SJCRH30 (cell line): ENCODE results near the gene NDUFS6. TPM values are rescaled to one million over a fixed set of nuclear protein-coding genes. Genes with fewer than 3 reads are reported as not detected.

ENCODE experiments used
- DNase-seq, 2 experiments: peaks; one replicate each; pipeline ENCODE4 v3.0.0-alpha.2; 2015 to 2020
- H3K27ac ChIP-seq: fragments of 250-450 bp; sonication (Bioruptor Pico); 2 replicates; pipeline ENCODE4 v1.5.1; 2020; ENCODE audit warnings: mild to moderate bottlenecking, moderate library complexity
- H3K27me3 ChIP-seq: fragments of 250-450 bp; sonication (Bioruptor Pico); 2 replicates; pipeline ENCODE4 v1.5.1; 2020; ENCODE audit warnings: mild to moderate bottlenecking, moderate library complexity
- H3K36me3 ChIP-seq: fragments of 250-450 bp; sonication (Bioruptor Pico); 2 replicates; pipeline ENCODE4 v1.5.1; 2020; ENCODE audit warnings: mild to moderate bottlenecking, moderate library complexity
- H3K4me1 ChIP-seq: fragments of 250-450 bp; sonication (Bioruptor Pico); 2 replicates; pipeline ENCODE4 v1.5.1; 2020; ENCODE audit warnings: mild to moderate bottlenecking, moderate library complexity
- H3K4me3 ChIP-seq: fragments of 250-450 bp; sonication (Bioruptor Pico); 2 replicates; pipeline ENCODE4 v1.5.1; 2020; ENCODE audit warnings: mild to moderate bottlenecking, moderate library complexity
- H3K9me3 ChIP-seq: fragments of 250-450 bp; sonication (Bioruptor Pico); replicated peaks from 2 replicates; pipeline ENCODE4 v1.5.1; 2020; ENCODE audit warnings: mild to moderate bottlenecking, moderate library complexity
- total RNA-seq: library from RNA; depleted of rRNA; stranded (reverse); fragments of >200 nt; shearing (Covaris generic); gene quantifications from 2 replicates; pipeline ENCODE4 v1.2.3, GENCODE V29; 2014; rRNA removed

NDUFS6 gene
- total RNA-seq, 1 experiment from 2014 or later: 50.9 TPM

DNA sequence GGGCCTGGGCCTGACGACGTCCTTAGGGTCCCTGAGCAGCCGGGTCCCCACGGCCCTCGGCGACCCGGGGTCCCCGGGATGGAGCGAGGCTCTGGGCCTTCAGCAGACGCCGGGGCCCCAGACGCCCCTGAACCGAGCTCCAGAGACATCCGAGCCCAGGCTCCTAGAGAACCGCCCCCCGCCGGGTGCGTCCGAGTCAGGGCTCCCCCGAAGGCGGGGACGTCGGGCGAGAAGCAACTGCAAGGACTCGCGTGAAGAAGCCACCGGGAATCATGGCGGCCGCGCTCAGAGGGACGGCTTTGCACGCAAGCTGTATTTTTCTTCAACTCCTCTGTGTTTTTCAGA, 56.0 kb downstream of the NDUFS6 start:
- Histone ChIP-seq H3K4me1 (no peaks in the 10 kb centered on the region), H3K27ac (no peak overlapping the region), H3K36me3 (no peaks in the 10 kb centered on the region), H3K4me3 (no peak overlapping the region), H3K27me3 (no peaks in the 10 kb centered on the region), H3K9me3 (no peaks in the 10 kb centered on the region)
- DNase-seq: no peak

GRCh38 chr5:1858436-1858835, 57.2 kb downstream of the NDUFS6 start:
- no peak for DNase-seq
- Histone ChIP-seq H3K27me3 (no peaks in the 10 kb centered on the region), H3K9me3 (no peaks in the 10 kb centered on the region), H3K27ac (no peak overlapping the region), H3K36me3 (no peaks in the 10 kb centered on the region), H3K4me1 (no peaks in the 10 kb centered on the region), H3K4me3 (no peak overlapping the region)

DNA sequence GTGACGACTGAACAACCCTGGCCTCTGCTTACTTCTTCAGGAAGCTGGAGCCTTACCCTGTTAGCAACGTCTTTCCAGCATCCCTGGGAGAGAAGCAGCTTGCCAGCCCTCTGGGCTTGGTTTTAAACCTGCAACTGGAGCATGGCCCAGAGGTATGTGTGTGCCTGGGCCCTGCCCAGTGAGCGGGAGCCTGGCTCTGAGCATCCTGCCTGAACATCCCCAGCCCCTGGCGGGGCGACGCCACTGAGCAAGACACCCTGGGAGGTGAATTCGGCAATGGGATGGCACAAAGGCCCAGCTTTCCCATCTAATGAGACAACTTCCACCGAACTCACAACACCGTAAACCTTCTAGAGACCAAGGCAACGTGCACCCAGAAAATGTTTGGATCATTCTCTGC, 57.9 kb downstream of the NDUFS6 start:
- Histone ChIP-seq H3K9me3 (no peaks in the 10 kb centered on the region), H3K27me3 (no peaks in the 10 kb centered on the region), H3K36me3 (no peaks in the 10 kb centered on the region), H3K4me1 (no peaks in the 10 kb centered on the region), H3K27ac (no peak overlapping the region), H3K4me3 (no peak overlapping the region)
- DNase-seq: no peak

DNA sequence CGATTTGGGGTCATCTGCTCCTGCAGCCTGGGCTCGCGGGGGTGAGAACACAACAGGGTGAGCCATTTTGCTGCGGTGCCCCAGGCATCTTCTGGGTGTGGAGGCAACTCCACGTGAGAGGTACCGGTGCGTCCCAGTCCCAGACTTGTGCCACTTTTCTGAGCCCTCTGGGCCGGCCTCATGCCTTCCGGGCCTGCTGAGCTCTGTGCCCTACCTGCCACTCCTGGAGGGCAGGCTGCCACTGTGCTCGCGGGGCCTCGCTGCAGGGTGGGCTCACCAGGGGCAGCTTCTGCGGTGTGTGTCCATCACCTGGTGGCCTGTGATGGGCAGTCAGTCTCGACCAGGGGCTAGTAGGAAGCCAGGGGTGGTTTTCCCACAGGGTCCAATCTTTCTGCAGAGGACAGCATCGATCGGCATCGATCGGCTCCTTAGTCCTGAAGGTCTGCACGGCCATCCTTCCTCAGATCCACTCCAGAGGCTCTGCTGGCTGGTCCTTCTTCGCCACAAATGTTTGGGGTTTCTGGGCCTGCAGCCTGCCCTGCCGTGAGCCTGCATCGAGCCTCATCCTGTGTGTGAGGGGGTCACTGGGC, 58.9 kb downstream of the NDUFS6 start:
- H3K27ac ChIP-seq: no peak overlapping the region
- H3K27me3 ChIP-seq: no peaks in the 10 kb centered on the region
- no peaks in the 10 kb centered on the region for H3K36me3 ChIP-seq
- DNase-seq: no peak
- no peak overlapping the region for H3K4me3 ChIP-seq
- no peaks in the 10 kb centered on the region for H3K4me1 ChIP-seq
- no peaks in the 10 kb centered on the region for H3K9me3 ChIP-seq

GRCh38 chr5:1860949-1861348, 59.7 kb downstream of the NDUFS6 start:
- H3K9me3 ChIP-seq: no peaks in the 10 kb centered on the region
- H3K4me3 ChIP-seq: no peak overlapping the region
- H3K27ac ChIP-seq: no peak overlapping the region
- no peak for DNase-seq
- H3K36me3 ChIP-seq: no peaks in the 10 kb centered on the region
- H3K4me1 ChIP-seq: no peaks in the 10 kb centered on the region
- H3K27me3 ChIP-seq: no peaks in the 10 kb centered on the region

DNA sequence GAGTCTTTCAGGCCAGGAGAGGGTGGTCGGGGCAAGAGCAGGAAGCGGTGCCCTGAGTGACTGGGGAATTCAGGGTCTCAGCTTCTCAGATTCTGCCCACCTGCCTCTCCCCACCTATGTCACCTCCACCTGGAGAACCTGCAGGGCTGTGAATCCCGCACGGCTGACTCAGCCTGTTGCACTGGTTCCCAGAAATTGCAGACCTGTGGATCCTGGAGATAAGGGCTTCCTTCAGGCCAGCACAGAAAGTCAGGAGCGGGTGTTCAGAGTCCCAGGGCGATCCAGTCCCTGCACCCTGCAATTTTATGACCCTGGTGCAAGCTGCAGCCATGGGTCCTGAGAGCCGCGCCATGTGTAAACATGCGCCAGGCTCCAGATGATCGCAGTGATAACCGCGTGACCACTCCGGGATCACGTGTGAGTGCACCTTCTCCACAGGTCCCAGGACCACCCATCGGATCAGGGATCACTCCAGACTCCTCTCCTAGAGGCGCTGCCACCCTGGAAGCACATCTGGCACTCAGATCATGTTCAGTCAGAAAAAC, 63.8 kb downstream of the NDUFS6 start:
- H3K9me3 ChIP-seq: no peaks in the 10 kb centered on the region
- no peak for DNase-seq
- H3K27ac ChIP-seq: no peak overlapping the region
- no peaks in the 10 kb centered on the region for H3K27me3 ChIP-seq
- no peaks in the 10 kb centered on the region for H3K4me1 ChIP-seq
- H3K4me3 ChIP-seq: no peak overlapping the region
- H3K36me3 ChIP-seq: no peaks in the 10 kb centered on the region

GRCh38 chr5:1865486-1865885, 64.3 kb downstream of the NDUFS6 start:
- Histone ChIP-seq H3K4me3 (no peak overlapping the region), H3K9me3 (no peaks in the 10 kb centered on the region), H3K27me3 (no peaks in the 10 kb centered on the region), H3K4me1 (no peaks in the 10 kb centered on the region), H3K27ac (no peak overlapping the region), H3K36me3 (no peaks in the 10 kb centered on the region)
- no peak for DNase-seq

Other genes with a start within 250 kb of the NDUFS6 start
- 46.9 and 52.5 TPM in 2 replicates for gene MRPL36, start 1.6 kb upstream of the NDUFS6 start, total RNA-seq
- gene IRX4, start 81.5 kb downstream of the NDUFS6 start, total RNA-seq: not detected in 2 replicates